HCT116 (cell line): ENCODE data around the gene TRIML2.

ENCODE experiments used
- ATF3 ChIP-seq: IDR thresholded peaks from 2 replicates; pipeline ENCODE4 v1.6.1; 2012
- CTCF ChIP-seq, 3 experiments: fragments of 200-600 bp in 1 of 3; sonication (generic) in 1 of 3; IDR thresholded peaks in 2 of 3; conservative IDR thresholded peaks in 1 of 3; 2 replicates each; pipeline ENCODE4 v1.5.1; 2012 to 2017; ENCODE audit warnings: low read depth in 2 of 3, low read length in 2 of 3, antibody characterized with exemption in 1 of 3, borderline replicate concordance in 1 of 3, control low read depth in 1 of 3, mild to moderate bottlenecking in 1 of 3, mixed read lengths in 1 of 3, mixed run types in 1 of 3, moderate library complexity in 1 of 3; ENCODE audit not compliant: insufficient read depth in 1 of 3
- EGR1 ChIP-seq: IDR thresholded peaks from 2 replicates; pipeline ENCODE4 v1.6.1; 2012; ENCODE audit warnings: low read depth
- ELF1 ChIP-seq: IDR thresholded peaks from 2 replicates; pipeline ENCODE4 v1.6.1; 2012; ENCODE audit warnings: low read depth, borderline replicate concordance
- EZH2phosphoT487 ChIP-seq: fragments of 200-600 bp; IDR thresholded peaks from 2 replicates; pipeline ENCODE4 v1.6.1; 2018; ENCODE audit warnings: antibody characterized with exemption, borderline replicate concordance
- FOSL1 ChIP-seq: IDR thresholded peaks from 2 replicates; pipeline ENCODE4 v1.6.1; 2012; ENCODE audit warnings: low read depth
- MAX ChIP-seq: IDR thresholded peaks from 2 replicates; pipeline ENCODE4 v1.6.1; 2012
- POLR2A ChIP-seq: IDR thresholded peaks from 2 replicates; pipeline ENCODE4 v1.7.0; 2011; ENCODE audit warnings: borderline replicate concordance; ENCODE audit not compliant: insufficient read depth, insufficient read length; ENCODE audit errors: extremely low read depth
- POLR2AphosphoS5 ChIP-seq: IDR thresholded peaks from 2 replicates; pipeline ENCODE4 v1.6.1; 2011; ENCODE audit warnings: mild to moderate bottlenecking, low read depth, low read length, moderate library complexity
- REST ChIP-seq: IDR thresholded peaks from 2 replicates; pipeline ENCODE4 v1.6.1; 2012; ENCODE audit warnings: low read depth
- SIN3A ChIP-seq: IDR thresholded peaks from 2 replicates; pipeline ENCODE4 v1.6.1; 2012; ENCODE audit warnings: low read depth
- YY1 ChIP-seq: IDR thresholded peaks from 2 replicates; pipeline ENCODE4 v1.6.1; 2011; ENCODE audit warnings: low read length, low read depth, moderate library complexity, mild to moderate bottlenecking; ENCODE audit not compliant: insufficient replicate concordance; ENCODE audit errors: extremely low read depth
- ZBTB33 ChIP-seq: IDR thresholded peaks from 2 replicates; pipeline ENCODE4 v1.6.1; 2011; ENCODE audit warnings: mild to moderate bottlenecking, low read length, moderate library complexity; ENCODE audit not compliant: insufficient replicate concordance; ENCODE audit errors: extremely low read depth
- ZNF274 ChIP-seq: fragments of 200-500 bp; sonication (Bioruptor generic); IDR thresholded peaks from 2 replicates; pipeline ENCODE4 v1.6.1; 2014; ENCODE audit warnings: mild to moderate bottlenecking, low read depth, low read length, inconsistent platforms

- TF ChIP-seq ZNF274 = no peak
- no peak for TF ChIP-seq CTCF (IDR thresholded peaks at IDR 0.05 in 2 of 3, conservative IDR thresholded peaks at IDR 0.05 in 1 of 3; ENCODE audit: borderline replicate concordance in 1 of 3, insufficient read depth in 1 of 3, low read depth in 2 of 3, low read length in 2 of 3)
- TF ChIP-seq POLR2A = no peak
- TF ChIP-seq MAX = no peak
- no peak for TF ChIP-seq ZBTB33
- no peak for TF ChIP-seq ATF3
- no peak for TF ChIP-seq YY1
- no peak for TF ChIP-seq POLR2AphosphoS5
- TF ChIP-seq REST = no peak
- no peak for TF ChIP-seq EGR1
- no peak for TF ChIP-seq ELF1
- no peak for TF ChIP-seq EZH2phosphoT487
- no peak for TF ChIP-seq SIN3A
- TF ChIP-seq FOSL1 = peak; percentile 44; the same call in 1 of the 2 replicates
Observed at GRCh38 chr4:188107931-188108843, 1.2 kb downstream of the TRIML2 start.
